GM21526 (cell line): ENCODE measurements around the gene SPEF1.
A peak's percentile ranks its signal among the peaks of the same experiment; 100 is the strongest.
"Not testable (repeated sequence)": the region's sequence is repeated elsewhere in the genome, so short reads cannot be mapped to it uniquely, and the experiment has no call there.

ENCODE experiments used
- ATAC-seq: cut with Tn5 transposase; IDR thresholded peaks from one replicate; pipeline ENCODE4 v1.9.1; 2021; ENCODE audit warnings: moderate library complexity; ENCODE audit not compliant: unreplicated experiment, low FRiP score

The SPEF1 gene

GRCh38 chr20:3789201-3789600 is 8.0 kb upstream of the SPEF1 start:
- ATAC-seq = not testable (repeated sequence)

- ATAC-seq = no peak
These were observed 7.5 kb upstream of the SPEF1 start for GRCh38 chr20:3788685-3789155.

DNA sequence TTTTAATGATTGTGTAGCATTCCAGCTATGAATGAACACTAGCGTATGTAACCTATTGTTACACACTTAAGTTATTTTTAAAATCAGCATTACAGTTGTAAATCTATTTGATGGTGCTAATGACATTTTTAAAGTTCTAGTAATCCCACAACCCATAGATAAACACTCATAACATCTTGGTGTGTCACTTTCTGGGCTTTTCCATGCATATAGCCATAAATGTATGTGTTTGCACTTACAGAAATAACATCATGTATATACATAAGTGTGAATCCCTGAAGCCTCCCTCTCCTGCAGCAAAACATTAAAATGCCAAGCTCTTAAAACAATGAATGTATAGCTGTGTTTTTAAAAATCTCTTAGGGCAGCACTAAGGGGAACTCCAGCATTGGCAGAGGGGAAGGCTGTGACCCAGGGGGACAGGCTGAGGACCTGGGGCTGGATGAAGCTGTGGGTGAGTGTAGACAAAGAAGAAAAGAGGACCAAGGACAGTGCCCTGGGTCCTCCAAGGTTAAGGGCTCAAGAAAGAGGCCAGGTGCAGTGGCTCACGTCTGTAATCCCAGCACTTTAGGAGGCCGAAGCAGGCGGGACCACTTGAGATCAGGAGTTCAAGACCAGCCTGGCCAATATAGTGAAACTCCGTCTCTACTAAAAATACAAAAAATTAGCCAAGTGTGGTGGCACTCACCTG is 6.2 kb upstream of the SPEF1 start:
- ATAC-seq = no peak

DNA sequence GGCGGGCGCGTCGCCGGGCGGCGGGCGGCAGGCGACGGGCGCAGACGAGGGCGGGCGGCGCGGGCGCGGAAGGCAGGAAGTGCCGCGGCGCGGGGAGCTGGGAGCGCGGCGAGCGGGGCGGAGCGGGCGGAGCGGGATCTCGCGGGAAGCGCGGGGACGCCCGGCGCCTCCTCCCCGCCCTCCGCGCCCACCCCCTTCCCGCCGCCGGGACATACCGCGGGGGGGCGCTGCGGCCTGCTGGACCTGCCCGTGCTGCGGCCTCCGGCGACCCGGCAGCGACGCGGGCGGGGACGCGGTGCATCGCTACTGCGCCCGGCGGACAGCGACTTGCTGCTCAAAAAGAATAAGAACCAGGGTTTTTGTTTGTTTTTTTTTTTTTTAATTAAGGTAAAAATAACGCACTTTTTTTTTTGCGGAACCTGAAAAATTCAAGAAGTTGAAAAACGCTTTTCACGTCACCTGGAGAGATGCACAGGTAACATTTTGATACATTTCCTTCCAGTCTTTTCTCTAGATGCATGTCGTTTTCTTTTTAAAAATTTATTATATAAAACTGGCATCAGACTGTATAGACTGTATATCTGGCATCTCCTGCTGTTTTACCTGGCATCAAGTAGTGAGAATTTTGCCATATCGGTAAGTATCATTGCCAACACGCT is 5.5 kb upstream of the SPEF1 start, which contains the start of gene CENPB:
Gene CENPB (minus strand): TSS at position 76 of the 659 bp plus-strand sequence. CDS start 257 bp downstream, outside the sequence.
- peak; percentile 51 for ATAC-seq

GRCh38 chr20:3786126-3786484 is 4.9 kb upstream of the SPEF1 start:
- ATAC-seq = peak; percentile 16

GRCh38 chr20:3785240-3786125 is 4.2 kb upstream of the SPEF1 start:
- ATAC-seq = no peak

DNA sequence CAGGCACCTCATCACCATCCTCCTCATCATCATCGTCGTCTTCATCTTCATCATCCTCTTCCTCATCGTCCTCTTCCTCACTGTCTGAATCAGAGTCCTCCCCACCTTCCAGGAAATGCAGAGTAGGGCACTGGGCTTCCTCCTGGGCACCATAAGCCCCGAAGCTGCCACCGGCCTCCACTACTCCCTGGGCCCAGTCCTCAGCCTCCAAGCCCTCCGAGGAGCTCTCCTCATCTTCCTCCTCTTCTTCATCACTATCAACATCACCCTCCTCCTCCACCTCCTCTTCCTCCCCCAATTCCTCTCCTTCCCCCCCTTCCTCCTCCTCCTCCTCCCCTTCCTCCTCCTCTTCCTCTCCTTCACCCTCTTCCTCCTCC is 3.6 kb upstream of the SPEF1 start:
- ATAC-seq = no peak

- ATAC-seq = no peak
These were observed 3.1 kb upstream of the SPEF1 start for GRCh38 chr20:3784216-3784853.

DNA sequence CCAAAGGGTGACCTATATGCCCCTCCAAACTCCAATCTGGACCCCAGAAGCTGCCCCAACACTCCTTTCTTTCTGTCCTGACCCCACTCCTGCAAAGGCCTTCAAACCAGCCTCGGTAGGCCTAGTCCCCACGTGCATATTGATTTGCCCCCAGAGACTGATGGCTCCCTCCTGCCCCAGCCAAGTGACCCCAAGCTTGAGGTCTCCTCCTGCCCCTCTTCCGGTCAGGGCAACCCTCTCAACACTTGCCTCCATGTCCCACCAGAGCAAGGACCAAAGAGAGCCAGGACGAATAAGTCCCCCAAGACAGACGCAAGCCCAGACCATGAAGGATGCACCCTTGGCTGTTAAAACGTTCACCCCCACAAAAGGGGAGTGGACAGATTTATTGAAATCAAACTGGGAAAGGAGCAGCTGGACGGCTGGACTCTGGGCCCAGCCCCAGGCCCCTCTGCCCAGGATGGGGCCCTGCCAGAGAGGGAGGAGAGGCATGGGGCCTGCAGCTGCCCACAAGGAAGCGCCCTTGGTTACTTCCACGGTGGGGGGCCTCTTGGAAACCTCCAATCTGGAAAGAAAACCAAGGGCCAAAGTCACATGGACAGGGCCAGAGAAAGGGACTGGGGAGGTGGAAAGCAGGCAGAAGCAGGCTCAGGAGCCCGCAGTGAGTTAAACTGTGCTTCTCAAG is 2.4 kb upstream of the SPEF1 start:
- ATAC-seq = no peak

DNA sequence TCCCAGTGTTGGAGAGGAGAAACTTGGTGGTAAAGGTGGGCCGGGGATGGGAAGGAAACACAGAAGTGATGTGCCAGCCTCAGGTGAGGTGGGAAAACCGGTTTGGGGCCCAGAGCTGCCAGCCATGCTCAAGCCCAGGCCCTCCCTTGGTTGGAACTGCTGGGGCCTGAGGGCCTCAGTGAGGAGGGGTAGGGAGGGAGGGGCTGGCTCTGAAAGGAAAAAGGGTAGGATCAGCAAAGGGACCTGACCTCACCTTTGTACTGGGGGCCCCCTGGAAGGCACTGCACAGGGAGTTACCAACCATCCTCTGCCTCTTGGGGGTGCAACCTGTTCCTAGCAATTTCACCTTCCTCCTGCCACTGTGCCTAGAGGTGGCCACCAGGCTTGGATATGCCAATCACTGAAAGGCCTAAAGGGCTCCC is 1.8 kb upstream of the SPEF1 start:
- no peak for ATAC-seq

GRCh38 chr20:3782597-3782996 is 1.3 kb upstream of the SPEF1 start:
- ATAC-seq = no peak

GRCh38 chr20:3778976-3779375 is 2.3 kb downstream of the SPEF1 start:
- ATAC-seq = no peak

DNA sequence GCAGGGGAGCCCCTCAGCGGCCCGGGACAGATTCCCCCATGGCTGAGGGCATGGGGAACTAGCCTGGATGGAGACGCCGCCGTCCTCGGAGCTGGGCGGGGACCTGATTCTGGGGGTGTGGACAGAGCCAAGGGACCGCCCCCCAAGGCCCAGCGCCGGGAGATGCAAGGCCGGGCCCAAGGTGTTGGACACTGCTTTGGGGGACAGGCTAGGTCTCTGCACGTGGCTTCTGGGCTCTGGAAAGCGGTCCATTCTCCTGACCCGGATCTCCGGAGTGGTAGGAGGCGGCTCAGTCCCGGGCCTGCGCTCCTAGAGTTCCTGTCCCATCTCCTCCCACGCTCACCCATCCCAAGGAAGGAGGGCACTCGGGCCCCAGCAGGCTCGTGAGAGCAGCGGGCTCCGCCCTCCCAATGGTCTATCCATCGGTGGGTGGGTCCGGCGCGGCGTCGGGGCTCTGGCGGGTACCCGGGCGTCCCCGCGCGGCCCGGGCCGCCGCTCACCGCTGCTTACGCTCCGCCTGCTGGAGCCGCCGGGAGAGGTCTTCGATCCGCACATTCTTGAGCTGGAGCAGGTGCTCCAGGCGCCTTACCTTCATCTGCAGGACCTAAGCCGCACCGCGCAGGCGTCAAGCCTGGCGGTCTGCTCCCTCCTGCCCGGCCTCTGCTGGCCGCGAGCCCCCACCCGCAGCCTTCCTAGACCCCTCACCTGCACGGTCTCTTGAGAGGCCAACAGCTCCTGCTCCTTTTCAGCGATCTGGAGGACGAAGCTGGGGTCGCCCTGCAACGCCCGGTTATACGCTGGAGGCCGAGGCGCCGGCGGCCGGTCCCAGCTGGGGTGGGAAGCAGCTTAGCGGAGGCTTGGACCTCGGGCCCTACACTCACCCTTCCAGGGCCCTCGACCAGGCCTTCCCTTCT is 3.3 kb downstream of the SPEF1 start:
- ATAC-seq = no peak

GRCh38 chr20:3777381-3777715 is 3.9 kb downstream of the SPEF1 start:
- ATAC-seq = no peak

DNA sequence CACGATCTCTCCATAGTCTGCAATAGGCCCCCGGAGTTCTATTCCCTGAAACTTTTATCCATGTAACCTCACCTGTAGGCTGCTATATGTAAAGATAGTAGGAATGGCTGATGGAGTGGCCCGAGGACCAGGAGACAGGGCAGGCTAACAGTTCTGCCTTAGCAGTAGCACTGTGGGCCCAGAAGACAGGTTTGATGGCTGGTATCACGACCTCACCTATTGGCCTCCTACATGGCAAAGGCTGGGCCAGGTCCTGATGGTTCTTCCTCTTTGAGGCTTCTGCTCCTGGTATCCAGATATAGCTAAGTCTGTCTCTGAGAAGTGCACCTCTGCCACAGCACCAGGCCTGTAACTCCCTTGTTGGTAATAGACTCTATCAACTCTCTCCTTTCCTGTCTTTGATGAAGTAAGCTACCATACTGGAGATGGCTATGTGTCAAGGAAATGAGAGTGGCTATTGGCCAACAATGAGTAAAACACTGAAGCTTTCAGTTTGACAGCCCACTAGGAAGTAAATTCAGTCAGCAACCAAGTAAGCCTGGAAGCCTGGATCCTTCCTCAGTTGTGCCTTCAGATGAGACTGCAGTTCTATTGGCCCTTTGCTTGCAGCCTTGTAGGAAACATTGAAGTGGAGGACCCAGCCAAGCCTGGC is 5.7 kb downstream of the SPEF1 start:
- no peak for ATAC-seq

- no peak for ATAC-seq
These were observed 9.6 kb downstream of the SPEF1 start for GRCh38 chr20:3771552-3772058.

- ATAC-seq = peak; percentile 30
These were observed 12.7 kb downstream of the SPEF1 start for GRCh38 chr20:3768342-3769130.
